ENCODE measurements around the gene GFOD2. TPM values are rescaled to one million over a fixed set of nuclear protein-coding genes. Genes with fewer than 3 reads are reported as not detected.

Gene GFOD2
- total and polyA plus RNA-seq, 2 donors (not counting 3 experiments of a cell fraction or from before 2014, with no cell fraction given) = 38.1 to 47.5 TPM

GRCh38 chr16:67760206-67760955 lies 41.3 kb upstream of the GFOD2 start:
- H3K4me3 ChIP-seq (replicated peaks in 1 of 3; ENCODE audit: insufficient read depth in 1 of 3, low read depth in 1 of 3, low read length in 3 of 3) = no peak overlapping the region
- H4K20me1 ChIP-seq (replicated peaks; ENCODE audit: control insufficient read depth, extremely low read depth, insufficient read depth, low read length) = no peaks in the 10 kb centered on the region
- H3K27me3 ChIP-seq (ENCODE audit: control insufficient read depth in 2 of 2, insufficient read depth in 2 of 2, low read length in 2 of 2) = no peaks in the 10 kb centered on the region
- intact Hi-C loops (cut with micrococcal nuclease) = no loop called here
- ChIA-PET CTCF (interaction anchor here (3.2 kb wide), 1 partner anchor 10 kb away, joined by 17 read pairs; no protein-coding TSS in a partner anchor), POLR2A (interaction anchor here (0.6 to 0.9 kb wide), 2 partner anchors 25 to 280 kb away, joined by 3 read pairs; no protein-coding TSS in a partner anchor)
- no peak overlapping the region for H3K4me2 ChIP-seq (ENCODE audit: insufficient read depth, low read length)
- H3K4me1 ChIP-seq (ENCODE audit: control insufficient read depth, extremely low read depth, insufficient read depth, low read length) = peaks cover 4% of the 10 kb centered on the region
- DNase-seq (ENCODE audit: low read depth, low spot score) (no peak), FAIRE-seq (no peak)
- no peak overlapping the region for H3K27ac ChIP-seq (ENCODE audit: insufficient read depth, low read depth, low read length)
- H2AFZ ChIP-seq (ENCODE audit: low read depth, low read length) = no peak overlapping the region
- BruUV-seq (replicated peaks) = no TSS peak
- H3K9me1 ChIP-seq (replicated peaks; ENCODE audit: control insufficient read depth, extremely low read depth, insufficient read depth, low read length) = no peaks in the 10 kb centered on the region
- dilution Hi-C loops (cut with MboI; ENCODE audit: extremely low pct_ligation_motif_present, low sequenced_read_pairs) = no loop called here
- no peaks in the 10 kb centered on the region for H3K9me3 ChIP-seq (replicated peaks; ENCODE audit: control insufficient read depth, insufficient read depth, low read length)
- no peak overlapping the region for H3K9ac ChIP-seq (replicated peaks; ENCODE audit: extremely low read depth, insufficient read depth, low read length)
- TF ChIP-seq POLR2AphosphoS5 (IDR thresholded peaks at IDR 0.05; ENCODE audit: insufficient read depth, low read depth, low read length) (no peak), MAX (IDR thresholded peaks at IDR 0.05; ENCODE audit: insufficient read depth, insufficient read length) (no peak), FOS (IDR thresholded peaks at IDR 0.05; ENCODE audit: borderline replicate concordance, insufficient read depth, low read length) (no peak), GATA2 (IDR thresholded peaks at IDR 0.05; ENCODE audit: insufficient read depth, insufficient read length, low read depth, low read length) (no peak), JUN (IDR thresholded peaks at IDR 0.05; ENCODE audit: borderline replicate concordance, insufficient read depth, insufficient read length, low read depth) (no peak), MYC (IDR thresholded peaks at IDR 0.05; ENCODE audit: low read depth, low read length) (no peak), POLR2A (IDR thresholded peaks at IDR 0.05; ENCODE audit: low read depth, low read length) (no peak), EZH2 (IDR thresholded peaks at IDR 0.05; ENCODE audit: borderline replicate concordance, low read depth, low read length, severe bottlenecking) (no peak)
- TF ChIP-seq, protein P1, sequence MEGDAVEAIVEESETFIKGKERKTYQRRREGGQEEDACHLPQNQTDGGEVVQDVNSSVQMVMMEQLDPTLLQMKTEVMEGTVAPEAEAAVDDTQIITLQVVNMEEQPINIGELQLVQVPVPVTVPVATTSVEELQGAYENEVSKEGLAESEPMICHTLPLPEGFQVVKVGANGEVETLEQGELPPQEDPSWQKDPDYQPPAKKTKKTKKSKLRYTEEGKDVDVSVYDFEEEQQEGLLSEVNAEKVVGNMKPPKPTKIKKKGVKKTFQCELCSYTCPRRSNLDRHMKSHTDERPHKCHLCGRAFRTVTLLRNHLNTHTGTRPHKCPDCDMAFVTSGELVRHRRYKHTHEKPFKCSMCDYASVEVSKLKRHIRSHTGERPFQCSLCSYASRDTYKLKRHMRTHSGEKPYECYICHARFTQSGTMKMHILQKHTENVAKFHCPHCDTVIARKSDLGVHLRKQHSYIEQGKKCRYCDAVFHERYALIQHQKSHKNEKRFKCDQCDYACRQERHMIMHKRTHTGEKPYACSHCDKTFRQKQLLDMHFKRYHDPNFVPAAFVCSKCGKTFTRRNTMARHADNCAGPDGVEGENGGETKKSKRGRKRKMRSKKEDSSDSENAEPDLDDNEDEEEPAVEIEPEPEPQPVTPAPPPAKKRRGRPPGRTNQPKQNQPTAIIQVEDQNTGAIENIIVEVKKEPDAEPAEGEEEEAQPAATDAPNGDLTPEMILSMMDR (IDR thresholded peaks at IDR 0.05; ENCODE audit: extremely low read depth in 1 of 2, insufficient read depth in 1 of 2, low read depth in 1 of 2, low read length in 2 of 2) = no peak
- peaks cover 0 to 12% of the 10 kb centered on the region in 2 experiments for H3K36me3 ChIP-seq (ENCODE audit: control insufficient read depth in 2 of 2, extremely low read depth in 1 of 2, insufficient read depth in 2 of 2, low read length in 2 of 2)
- peaks cover 2% of the 10 kb centered on the region for H3K79me2 ChIP-seq (ENCODE audit: control insufficient read depth, insufficient read depth, low read length)
